ENCODE results near the gene POLR2L. TPM values are rescaled to one million over a fixed set of nuclear protein-coding genes. Genes with fewer than 3 reads are reported as not detected.

POLR2L gene
- total RNA-seq, 4 donors from 2014 or later: 95.5 to 165 (median 110) TPM

DNA sequence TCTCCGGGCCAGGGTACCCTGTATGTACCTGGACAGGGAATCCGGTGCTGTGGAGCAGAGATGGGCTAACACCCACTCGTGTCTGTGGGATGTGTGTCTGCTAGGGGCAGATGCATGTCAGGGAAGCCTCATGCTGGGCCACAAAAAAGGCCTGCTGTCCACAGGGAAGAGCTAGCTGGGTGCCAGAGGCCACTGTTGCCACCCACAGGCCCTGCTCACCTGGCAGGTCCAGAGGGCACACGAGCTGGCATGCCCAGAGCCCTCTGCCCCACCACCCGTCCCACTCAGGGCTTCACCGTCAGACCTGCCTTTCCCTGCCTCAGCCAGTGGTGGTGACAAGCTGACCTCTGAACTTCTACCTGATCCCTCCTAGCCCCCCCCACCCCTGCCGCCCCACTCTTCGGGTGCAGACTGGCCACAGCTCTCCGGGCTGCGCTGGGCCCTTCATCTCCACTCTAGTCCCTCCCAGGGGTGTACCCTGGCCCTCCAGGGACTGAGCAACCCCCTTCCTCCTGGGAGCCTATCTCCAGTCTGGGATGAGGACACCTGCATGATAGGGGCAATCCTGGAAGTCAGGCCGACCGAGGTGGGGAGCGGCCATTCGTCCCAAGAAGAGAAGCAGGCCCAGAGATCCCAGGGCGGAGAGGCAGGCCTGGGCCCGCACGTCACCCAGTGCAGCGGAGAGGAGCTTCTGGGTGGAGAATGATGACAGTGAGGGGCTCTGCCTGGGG is 45.6 kb downstream of the POLR2L start:
- DNase-seq (ENCODE audit: low spot score) (no peak), ATAC-seq (ENCODE audit: low FRiP score) (no peak)
- TF ChIP-seq, protein P1, sequence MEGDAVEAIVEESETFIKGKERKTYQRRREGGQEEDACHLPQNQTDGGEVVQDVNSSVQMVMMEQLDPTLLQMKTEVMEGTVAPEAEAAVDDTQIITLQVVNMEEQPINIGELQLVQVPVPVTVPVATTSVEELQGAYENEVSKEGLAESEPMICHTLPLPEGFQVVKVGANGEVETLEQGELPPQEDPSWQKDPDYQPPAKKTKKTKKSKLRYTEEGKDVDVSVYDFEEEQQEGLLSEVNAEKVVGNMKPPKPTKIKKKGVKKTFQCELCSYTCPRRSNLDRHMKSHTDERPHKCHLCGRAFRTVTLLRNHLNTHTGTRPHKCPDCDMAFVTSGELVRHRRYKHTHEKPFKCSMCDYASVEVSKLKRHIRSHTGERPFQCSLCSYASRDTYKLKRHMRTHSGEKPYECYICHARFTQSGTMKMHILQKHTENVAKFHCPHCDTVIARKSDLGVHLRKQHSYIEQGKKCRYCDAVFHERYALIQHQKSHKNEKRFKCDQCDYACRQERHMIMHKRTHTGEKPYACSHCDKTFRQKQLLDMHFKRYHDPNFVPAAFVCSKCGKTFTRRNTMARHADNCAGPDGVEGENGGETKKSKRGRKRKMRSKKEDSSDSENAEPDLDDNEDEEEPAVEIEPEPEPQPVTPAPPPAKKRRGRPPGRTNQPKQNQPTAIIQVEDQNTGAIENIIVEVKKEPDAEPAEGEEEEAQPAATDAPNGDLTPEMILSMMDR (IDR thresholded peaks at IDR 0.05): no peak

- DNase-seq (ENCODE audit: low spot score) (no peak), ATAC-seq (ENCODE audit: low FRiP score) (peak; percentile 63)
- TF ChIP-seq, protein P1 (IDR thresholded peaks at IDR 0.05): no peak
Measured at GRCh38 chr11:795634-796564, 46.4 kb downstream of the POLR2L start.

- DNase-seq (ENCODE audit: low spot score) (no peak), ATAC-seq (ENCODE audit: low FRiP score) (peak; percentile 7)
- TF ChIP-seq, protein P1 (IDR thresholded peaks at IDR 0.05): no peak
Measured at GRCh38 chr11:794766-795633, 47.3 kb downstream of the POLR2L start.

GRCh38 chr11:794013-794765 is 48.1 kb downstream of the POLR2L start:
- DNase-seq (ENCODE audit: low spot score): no peak
- ATAC-seq (ENCODE audit: low FRiP score): no peak
- TF ChIP-seq, protein P1 (IDR thresholded peaks at IDR 0.05): no peak

DNA sequence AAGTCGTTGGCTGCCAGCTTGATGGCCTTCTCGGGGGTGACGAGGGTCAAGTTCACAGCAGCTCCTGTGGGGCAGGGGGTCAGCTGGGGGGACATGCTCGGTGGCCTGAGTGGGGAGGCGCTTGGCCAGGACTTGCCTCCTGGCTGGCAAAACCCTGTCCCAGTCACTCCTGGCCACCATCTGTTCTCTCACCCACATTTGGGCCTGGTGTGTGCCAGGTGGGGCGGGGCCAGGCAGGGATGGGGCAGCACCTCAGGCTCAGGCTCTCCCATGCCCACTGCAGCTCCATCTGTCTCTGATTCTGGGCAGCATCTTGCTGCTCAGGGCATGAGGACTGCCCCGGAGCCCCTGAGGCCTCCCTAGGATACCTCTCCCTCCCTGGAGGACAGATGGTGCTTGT is 48.8 kb downstream of the POLR2L start:
- ATAC-seq (ENCODE audit: low FRiP score) (no peak), DNase-seq (ENCODE audit: low spot score) (no peak)
- TF ChIP-seq, protein P1 (IDR thresholded peaks at IDR 0.05): no peak

- no peak for ATAC-seq (ENCODE audit: low FRiP score)
- TF ChIP-seq, protein P1 (IDR thresholded peaks at IDR 0.05): no peak
Measured at GRCh38 chr11:792873-793272, 49.5 kb downstream of the POLR2L start.

More at GRCh38 chr11:792873-793272, 49.5 kb downstream of the POLR2L start:
- no peak for DNase-seq (ENCODE audit: low spot score)

Measured in omental fat pad (tissue), 4 donors.